Fibroblast of villous mesenchyme (primary cell): ENCODE measurements around the gene BICC1. TPM values are rescaled to one million over a fixed set of nuclear protein-coding genes. Genes with fewer than 3 reads are reported as not detected.

Experiments
- DNase-seq: peaks from one replicate; pipeline ENCODE4 v3.0.0-alpha.2; 2010; ENCODE audit warnings: low read depth
- H3K4me3 ChIP-seq: 2 replicates; pipeline ENCODE4 v1.5.1; 2011; ENCODE audit warnings: low read depth, mild to moderate bottlenecking, low read length
- total RNA-seq: library from RNA; depleted of rRNA; stranded (reverse); fragments of >200 nt; gene quantifications from 2 replicates; pipeline ENCODE4 v1.2.3, GENCODE V29; 2012
- TF ChIP-seq, protein P1 (sequence below): IDR thresholded peaks from 2 replicates; pipeline ENCODE4 v1.5.1; 2012; ENCODE audit warnings: low read depth, mild to moderate bottlenecking, low read length; ENCODE audit not compliant: insufficient read depth

The BICC1 gene
- total RNA-seq, 1 donor: 39.3 TPM

DNA sequence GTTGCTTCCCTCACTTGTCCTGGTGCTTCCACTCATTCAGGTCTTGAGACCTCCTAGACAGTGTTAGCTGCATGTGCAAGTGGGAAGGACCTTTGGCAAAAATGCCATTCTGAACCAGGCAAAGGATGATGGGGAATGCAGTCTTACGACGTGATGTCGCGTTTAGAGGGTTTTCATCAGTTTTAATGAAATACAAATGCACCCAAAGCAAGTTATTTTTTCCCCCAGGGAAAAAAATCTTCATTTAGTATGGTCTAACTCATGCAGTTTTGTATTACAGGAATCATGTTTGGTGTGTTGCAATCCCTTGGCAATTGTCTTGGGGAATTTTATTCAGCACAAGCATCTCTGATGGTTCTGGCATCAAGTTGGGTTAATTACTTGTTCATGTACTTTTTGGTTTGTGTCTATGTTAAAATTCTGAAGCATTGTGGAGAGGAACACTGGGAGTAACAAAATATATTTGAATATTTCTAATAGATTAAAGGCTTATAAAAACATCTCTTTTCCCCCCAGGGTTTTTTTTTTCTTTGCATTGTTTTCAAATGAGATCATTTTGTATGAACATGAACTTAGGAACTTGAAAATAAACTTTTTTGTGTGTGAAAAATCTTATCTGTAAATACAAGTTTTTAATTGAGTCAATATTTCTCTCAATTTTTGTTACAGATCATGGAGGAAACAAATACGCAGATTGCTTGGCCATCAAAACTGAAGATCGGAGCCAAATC, 188.9 kb downstream of the BICC1 start:
- DNase-seq: peak; percentile 71
- TF ChIP-seq, protein P1, sequence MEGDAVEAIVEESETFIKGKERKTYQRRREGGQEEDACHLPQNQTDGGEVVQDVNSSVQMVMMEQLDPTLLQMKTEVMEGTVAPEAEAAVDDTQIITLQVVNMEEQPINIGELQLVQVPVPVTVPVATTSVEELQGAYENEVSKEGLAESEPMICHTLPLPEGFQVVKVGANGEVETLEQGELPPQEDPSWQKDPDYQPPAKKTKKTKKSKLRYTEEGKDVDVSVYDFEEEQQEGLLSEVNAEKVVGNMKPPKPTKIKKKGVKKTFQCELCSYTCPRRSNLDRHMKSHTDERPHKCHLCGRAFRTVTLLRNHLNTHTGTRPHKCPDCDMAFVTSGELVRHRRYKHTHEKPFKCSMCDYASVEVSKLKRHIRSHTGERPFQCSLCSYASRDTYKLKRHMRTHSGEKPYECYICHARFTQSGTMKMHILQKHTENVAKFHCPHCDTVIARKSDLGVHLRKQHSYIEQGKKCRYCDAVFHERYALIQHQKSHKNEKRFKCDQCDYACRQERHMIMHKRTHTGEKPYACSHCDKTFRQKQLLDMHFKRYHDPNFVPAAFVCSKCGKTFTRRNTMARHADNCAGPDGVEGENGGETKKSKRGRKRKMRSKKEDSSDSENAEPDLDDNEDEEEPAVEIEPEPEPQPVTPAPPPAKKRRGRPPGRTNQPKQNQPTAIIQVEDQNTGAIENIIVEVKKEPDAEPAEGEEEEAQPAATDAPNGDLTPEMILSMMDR: no peak
- no peak overlapping the region for H3K4me3 ChIP-seq

DNA sequence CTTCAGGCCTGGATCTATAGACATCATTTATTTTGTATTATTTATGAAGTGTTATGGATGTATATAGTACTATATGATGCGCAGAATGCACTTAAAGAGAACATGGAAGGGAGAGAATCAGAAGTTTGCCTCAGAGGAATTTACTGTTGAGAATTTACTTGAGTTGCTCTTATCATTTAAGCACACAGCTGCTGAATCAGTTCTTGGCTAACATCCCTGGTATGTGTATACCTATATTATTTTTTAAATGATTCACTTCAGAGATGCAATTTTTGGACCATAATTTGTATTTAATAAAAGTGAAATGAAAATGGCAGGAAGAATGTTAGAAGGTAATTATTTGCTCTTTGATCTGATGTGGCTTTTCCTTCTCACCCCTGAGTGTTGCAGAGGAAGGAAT, 191.6 kb downstream of the BICC1 start:
- TF ChIP-seq, protein P1: no peak
- no peak for DNase-seq
- no peak overlapping the region for H3K4me3 ChIP-seq

DNA sequence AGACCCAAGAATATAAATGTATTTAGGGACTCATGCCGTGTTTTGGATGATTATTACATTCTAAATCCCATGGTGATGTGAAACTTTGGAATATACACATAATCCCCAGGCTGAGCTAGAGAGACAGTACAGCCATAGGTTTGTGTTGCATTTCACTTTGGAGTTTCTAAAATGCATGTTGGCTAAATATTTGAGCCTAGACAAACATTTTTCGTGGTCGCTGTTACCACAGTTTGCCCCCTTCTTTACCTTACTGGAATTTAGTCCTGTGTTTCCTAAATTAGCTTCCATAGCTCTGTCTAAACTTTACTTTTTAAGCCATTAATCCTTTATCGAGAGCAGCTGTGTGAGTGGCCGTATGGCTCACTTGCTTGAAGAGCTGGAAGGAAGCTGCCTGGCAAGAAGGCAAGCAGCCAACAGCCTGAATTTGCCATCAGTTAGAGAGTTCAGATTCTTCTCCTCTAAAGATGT, 192.0 kb downstream of the BICC1 start:
- no peak for DNase-seq
- no peak overlapping the region for H3K4me3 ChIP-seq
- TF ChIP-seq, protein P1: no peak

GRCh38 chr10:58706836-58707235, 194.2 kb downstream of the BICC1 start:
- H3K4me3 ChIP-seq: no peak overlapping the region
- TF ChIP-seq, protein P1: no peak
- no peak for DNase-seq

DNA sequence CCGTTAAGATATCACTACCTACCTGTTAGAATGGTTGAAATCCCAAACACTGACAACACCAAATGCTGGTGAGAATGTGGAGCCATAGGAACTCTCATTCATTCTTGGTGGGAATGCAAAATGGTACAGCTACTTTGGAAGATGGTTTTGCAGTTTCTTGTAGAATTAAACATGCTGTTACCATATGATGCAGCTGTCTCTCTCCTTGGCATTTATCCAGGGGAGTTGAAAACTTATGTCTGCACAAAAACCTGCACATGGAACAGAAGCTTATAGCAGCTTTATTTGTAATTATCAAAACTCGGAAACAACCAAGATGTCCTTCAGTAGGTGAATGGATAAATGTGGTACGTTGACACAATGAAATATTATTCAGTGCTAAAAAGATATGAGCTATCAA, 199.5 kb downstream of the BICC1 start:
- TF ChIP-seq, protein P1: no peak
- no peak overlapping the region for H3K4me3 ChIP-seq
- no peak for DNase-seq

- no peak for DNase-seq
- TF ChIP-seq, protein P1: peak; percentile 33
- H3K4me3 ChIP-seq: no peak overlapping the region
These were observed 200.3 kb downstream of the BICC1 start for GRCh38 chr10:58712982-58713381.

DNA sequence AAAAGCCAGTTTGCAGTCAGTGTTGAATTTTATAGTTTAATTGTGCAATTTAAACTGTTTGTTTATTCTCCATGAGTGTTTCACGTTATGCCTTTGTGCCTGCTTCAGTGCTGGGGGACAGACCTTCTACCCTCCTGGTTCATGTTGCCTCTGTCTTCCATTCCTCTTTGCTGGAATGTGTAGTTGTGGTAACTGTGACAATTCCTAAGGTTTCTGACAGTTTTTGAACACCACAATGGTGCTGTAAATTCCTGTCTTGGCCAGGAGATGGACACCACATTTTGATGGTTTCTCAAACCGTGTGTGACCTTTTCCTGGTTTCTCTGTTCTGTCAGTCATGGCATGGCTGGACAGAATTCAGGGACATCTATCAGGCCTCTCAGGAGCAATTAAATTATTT, 201.7 kb downstream of the BICC1 start:
- no peak for DNase-seq
- H3K4me3 ChIP-seq: no peak overlapping the region
- TF ChIP-seq, protein P1: no peak
